ENCODE data around the gene OR2A5. TPM values are rescaled to one million over a fixed set of nuclear protein-coding genes. Genes with fewer than 3 reads are reported as not detected.
"Not testable (repeated sequence)": the region's sequence is repeated elsewhere in the genome, so short reads cannot be mapped to it uniquely, and the experiment has no call there.

Gene OR2A5
- total RNA-seq = not detected

DNA sequence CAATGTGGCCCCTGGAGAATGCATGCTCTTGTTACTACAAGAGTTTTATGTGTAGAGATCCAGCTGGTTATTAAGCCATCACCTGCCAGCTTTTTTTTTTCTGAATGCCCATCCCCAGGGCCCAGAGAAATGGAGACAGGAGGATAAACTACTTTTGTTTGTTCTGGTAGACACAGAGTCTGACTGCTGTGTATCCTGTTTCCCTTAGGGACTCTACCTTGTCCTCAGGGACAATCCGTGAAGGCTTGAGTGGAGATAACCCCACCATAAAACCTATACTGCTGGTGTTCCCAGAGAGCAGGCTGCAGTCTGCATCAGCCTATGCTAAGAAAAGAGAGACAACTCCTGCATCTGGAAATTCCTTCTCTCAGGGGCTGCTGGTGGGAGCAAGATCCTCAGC, at the start of gene OR2A5:
Gene OR2A5, plus strand, starts transcription at position 301 of the 400 bp plus-strand sequence. CDS start 1,454 bp downstream, outside the sequence.
- POLR2A ChIA-PET = no interaction called here
- no peak for DNase-seq
- no peak within 1 kb of the TSS for H3K4me3 Mint-ChIP-seq
- peaks cover 4% of the 10 kb centered on the region for H3K27me3 Mint-ChIP-seq
- no peaks in the 10 kb centered on the region for H3K36me3 Mint-ChIP-seq (ENCODE audit: low read depth)
- no peak within 1 kb of the TSS for H3K27ac Mint-ChIP-seq
- H3K4me1 Mint-ChIP-seq = no peaks in the 10 kb centered on the region
- CTCF ChIA-PET = interaction anchor here (1.2 kb wide), 1 partner anchor 11 kb away, joined by 3 read pairs; no protein-coding TSS in a partner anchor
- no peaks in the 10 kb centered on the region for H3K9me3 Mint-ChIP-seq

DNA sequence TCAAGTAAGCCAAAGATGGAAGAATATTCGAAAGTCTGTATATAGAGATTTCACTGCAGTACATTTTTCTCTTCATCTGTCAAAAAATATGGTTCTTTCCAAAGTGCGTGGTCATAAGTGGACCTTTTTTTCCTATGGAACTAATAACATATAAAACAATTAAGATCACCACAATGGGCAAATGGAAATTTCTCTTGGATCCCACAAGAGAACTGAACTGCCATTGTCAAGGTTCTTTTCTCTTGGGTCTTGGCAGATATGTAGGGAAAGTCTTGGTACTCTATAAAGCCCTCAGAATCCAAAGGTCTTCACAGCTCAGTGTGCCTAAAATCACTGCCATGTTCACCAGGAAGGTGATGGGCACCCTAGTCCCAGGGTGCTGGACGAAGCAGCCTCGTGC, 48.7 kb upstream of the OR2A5 start, which contains the start of gene OR6B1:
Gene OR6B1, plus strand, starts transcription at position 301 of the 400 bp plus-strand sequence. CDS start 3,677 bp downstream, outside the sequence.
- ChIA-PET CTCF (no interaction called here), POLR2A (no interaction called here)
- no peak within 1 kb of the TSS for H3K4me3 Mint-ChIP-seq
- H3K27ac Mint-ChIP-seq = no peak within 1 kb of the TSS
- H3K27me3 Mint-ChIP-seq = peaks cover 13% of the 10 kb centered on the region
- no peaks in the 10 kb centered on the region for H3K4me1 Mint-ChIP-seq
- H3K9me3 Mint-ChIP-seq = no peaks in the 10 kb centered on the region
- no peak for DNase-seq
- H3K36me3 Mint-ChIP-seq (ENCODE audit: low read depth) = no peaks in the 10 kb centered on the region

DNA sequence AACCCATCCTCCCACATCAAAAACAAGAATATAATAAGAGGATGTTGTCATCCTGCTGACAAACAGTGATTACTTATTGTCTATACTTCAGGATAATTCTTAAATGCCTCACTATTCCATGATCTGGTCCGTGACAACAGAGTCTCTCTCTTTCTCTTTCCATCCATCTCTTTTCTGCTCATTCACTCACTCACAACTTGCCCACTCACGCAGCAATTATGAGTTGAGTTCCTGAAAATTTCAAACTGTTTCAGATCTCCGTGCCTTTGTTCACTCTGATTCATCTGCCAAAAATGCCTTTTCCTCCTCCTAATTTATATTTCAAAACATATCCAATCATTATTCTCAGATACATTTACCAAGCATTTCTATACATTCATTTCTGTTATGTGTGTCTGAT, 47.2 kb upstream of the OR2A5 start:
- Mint-ChIP-seq H3K9me3 (no peaks in the 10 kb centered on the region), H3K27me3 (peaks cover 16% of the 10 kb centered on the region), H3K36me3 (ENCODE audit: low read depth) (no peaks in the 10 kb centered on the region), H3K4me1 (no peaks in the 10 kb centered on the region), H3K27ac (no peak overlapping the region), H3K4me3 (no peak overlapping the region)
- CTCF ChIA-PET = interaction anchor here (1.3 kb wide), 1 partner anchor 126 kb away, joined by 3 read pairs; no protein-coding TSS in a partner anchor
- no peak for DNase-seq
- POLR2A ChIA-PET = no interaction called here

DNA sequence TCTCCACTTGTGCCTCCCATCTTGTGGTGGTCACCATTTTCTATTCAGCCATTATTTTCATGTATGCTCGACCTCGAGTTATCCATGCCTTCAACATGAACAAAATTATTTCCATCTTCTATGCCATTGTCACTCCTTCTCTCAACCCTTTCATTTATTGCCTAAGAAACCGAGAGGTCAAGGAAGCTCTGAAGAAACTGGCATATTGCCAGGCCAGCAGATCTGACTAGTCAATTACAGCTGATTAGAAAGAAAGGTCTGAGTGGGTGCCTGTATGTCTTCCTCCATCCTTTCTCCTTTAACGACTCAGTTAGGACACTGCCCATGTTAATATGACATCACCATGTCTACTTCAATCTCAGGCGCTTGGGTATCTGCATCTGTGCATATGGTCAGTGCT, 44.0 kb upstream of the OR2A5 start:
- Mint-ChIP-seq H3K27me3 (peaks cover 11% of the 10 kb centered on the region), H3K9me3 (peaks cover 4% of the 10 kb centered on the region), H3K27ac (no peak overlapping the region), H3K4me3 (no peak overlapping the region), H3K36me3 (ENCODE audit: low read depth) (no peaks in the 10 kb centered on the region), H3K4me1 (no peaks in the 10 kb centered on the region)
- DNase-seq = no peak
- POLR2A ChIA-PET = no interaction called here
- CTCF ChIA-PET = no interaction called here

DNA sequence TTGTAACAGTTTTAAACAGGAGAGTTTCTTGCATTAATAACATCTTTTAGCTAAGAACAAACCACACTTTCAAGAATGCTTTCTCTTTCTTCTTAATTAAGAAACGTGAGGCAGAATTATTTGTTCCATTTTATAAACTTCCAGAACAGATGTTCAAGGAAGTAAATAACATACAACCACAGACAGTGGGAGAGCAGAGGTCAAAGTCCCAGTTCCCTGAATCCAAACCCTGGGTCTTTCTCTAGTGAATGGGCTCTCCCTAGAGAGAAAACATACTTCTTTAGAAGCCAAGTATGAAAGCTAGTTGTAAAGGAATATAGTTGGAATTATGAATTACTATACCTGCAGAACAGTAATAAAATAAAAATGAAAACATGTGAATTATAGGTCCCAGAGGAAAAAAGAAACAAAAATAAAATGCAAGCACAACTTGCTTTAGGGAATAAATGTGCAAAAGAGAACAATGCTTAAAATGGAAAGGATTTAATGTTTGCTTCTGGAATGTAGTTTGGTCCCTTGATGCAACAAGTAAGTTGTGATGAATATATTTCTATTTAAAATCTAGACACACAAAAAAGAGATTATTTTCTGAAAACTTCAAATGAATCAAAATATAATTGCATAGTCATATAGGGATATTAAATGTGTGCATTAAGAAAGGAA, 42.6 kb upstream of the OR2A5 start:
- no peak overlapping the region for H3K4me3 Mint-ChIP-seq
- no peaks in the 10 kb centered on the region for H3K4me1 Mint-ChIP-seq
- peaks cover 7% of the 10 kb centered on the region for H3K9me3 Mint-ChIP-seq
- peaks cover 10% of the 10 kb centered on the region for H3K27me3 Mint-ChIP-seq
- DNase-seq = no peak
- ChIA-PET POLR2A (no interaction called here), CTCF (no interaction called here)
- no peak overlapping the region for H3K27ac Mint-ChIP-seq
- H3K36me3 Mint-ChIP-seq (ENCODE audit: low read depth) = no peaks in the 10 kb centered on the region

- H3K36me3 Mint-ChIP-seq (ENCODE audit: low read depth) = no peaks in the 10 kb centered on the region
- DNase-seq = no peak
- peaks cover 8% of the 10 kb centered on the region for H3K27me3 Mint-ChIP-seq
- POLR2A ChIA-PET = no interaction called here
- CTCF ChIA-PET = no interaction called here
- H3K27ac Mint-ChIP-seq = no peak overlapping the region
- no peaks in the 10 kb centered on the region for H3K4me1 Mint-ChIP-seq
- peaks cover 7% of the 10 kb centered on the region for H3K9me3 Mint-ChIP-seq
- H3K4me3 Mint-ChIP-seq = no peak overlapping the region
Observed at GRCh38 chr7:144006692-144007042, 42.1 kb upstream of the OR2A5 start.

GRCh38 chr7:144009361-144009760, 39.4 kb upstream of the OR2A5 start:
- H3K4me3 Mint-ChIP-seq = no peak overlapping the region
- H3K4me1 Mint-ChIP-seq = no peaks in the 10 kb centered on the region
- no peak overlapping the region for H3K27ac Mint-ChIP-seq
- CTCF ChIA-PET = no interaction called here
- no peaks in the 10 kb centered on the region for H3K36me3 Mint-ChIP-seq (ENCODE audit: low read depth)
- H3K27me3 Mint-ChIP-seq = peaks cover 3% of the 10 kb centered on the region
- no peak for DNase-seq
- POLR2A ChIA-PET = no interaction called here
- peaks cover 7% of the 10 kb centered on the region for H3K9me3 Mint-ChIP-seq

GRCh38 chr7:144010061-144010460, 38.7 kb upstream of the OR2A5 start:
- DNase-seq; H3K9me3 Mint-ChIP-seq; H3K4me3 Mint-ChIP-seq; H3K27ac Mint-ChIP-seq; H3K36me3 Mint-ChIP-seq (ENCODE audit: low read depth); CTCF ChIA-PET; H3K4me1 Mint-ChIP-seq; POLR2A ChIA-PET; H3K27me3 Mint-ChIP-seq: not testable (repeated sequence)

- H3K4me1 Mint-ChIP-seq; H3K4me3 Mint-ChIP-seq; H3K27ac Mint-ChIP-seq; POLR2A ChIA-PET; CTCF ChIA-PET; H3K27me3 Mint-ChIP-seq; DNase-seq; H3K9me3 Mint-ChIP-seq; H3K36me3 Mint-ChIP-seq (ENCODE audit: low read depth): not testable (repeated sequence)
Observed at GRCh38 chr7:144010821-144011220, 37.9 kb upstream of the OR2A5 start.

GRCh38 chr7:144011458-144012230, 37.1 kb upstream of the OR2A5 start:
- CTCF ChIA-PET = no interaction called here
- no peaks in the 10 kb centered on the region for H3K36me3 Mint-ChIP-seq (ENCODE audit: low read depth)
- no peak for DNase-seq

GRCh38 chr7:144018065-144018464, 30.7 kb upstream of the OR2A5 start:
- no peak overlapping the region for H3K27ac Mint-ChIP-seq
- H3K27me3 Mint-ChIP-seq = peaks cover 2% of the 10 kb centered on the region
- no peak overlapping the region for H3K4me3 Mint-ChIP-seq
- H3K36me3 Mint-ChIP-seq (ENCODE audit: low read depth) = no peaks in the 10 kb centered on the region
- no peak for DNase-seq
- ChIA-PET CTCF (no interaction called here), POLR2A (no interaction called here)
- no peaks in the 10 kb centered on the region for H3K4me1 Mint-ChIP-seq
- H3K9me3 Mint-ChIP-seq = no peaks in the 10 kb centered on the region

More at GRCh38 chr7:144011458-144012230, 37.1 kb upstream of the OR2A5 start:
- Mint-ChIP-seq H3K4me3 (no peak overlapping the region), H3K27me3 (no peaks in the 10 kb centered on the region), H3K27ac (no peak overlapping the region), H3K4me1 (no peaks in the 10 kb centered on the region), H3K9me3 (peaks cover 7% of the 10 kb centered on the region)
- POLR2A ChIA-PET = no interaction called here

DNA sequence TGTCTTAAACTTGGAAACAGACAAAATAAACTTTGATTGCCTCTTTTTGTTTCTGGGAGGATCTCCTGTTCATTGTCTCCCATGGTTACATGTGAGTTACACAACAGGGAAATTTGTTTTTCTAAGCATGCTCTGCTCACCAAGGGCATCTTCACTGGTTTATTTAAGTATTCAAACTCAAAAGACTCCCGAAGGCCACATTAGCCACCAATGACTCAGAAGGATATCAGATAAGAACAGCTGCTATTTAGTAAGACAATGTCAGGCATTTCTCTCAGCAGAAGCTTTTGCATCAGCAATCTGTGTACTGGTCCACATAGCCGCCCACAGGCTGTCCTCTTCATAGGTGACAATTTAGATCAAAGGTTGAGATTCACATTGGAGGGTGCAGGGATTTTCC, 29.3 kb upstream of the OR2A5 start:
- no peaks in the 10 kb centered on the region for H3K4me1 Mint-ChIP-seq
- no peak overlapping the region for H3K27ac Mint-ChIP-seq
- peaks cover 2% of the 10 kb centered on the region for H3K27me3 Mint-ChIP-seq
- POLR2A ChIA-PET = no interaction called here
- no peak for DNase-seq
- CTCF ChIA-PET = interaction anchor here (0.9 kb wide), 1 partner anchor 89 kb away, joined by 3 read pairs; no protein-coding TSS in a partner anchor
- no peaks in the 10 kb centered on the region for H3K36me3 Mint-ChIP-seq (ENCODE audit: low read depth)
- no peaks in the 10 kb centered on the region for H3K9me3 Mint-ChIP-seq
- no peak overlapping the region for H3K4me3 Mint-ChIP-seq

GRCh38 chr7:144020340-144020739, 28.4 kb upstream of the OR2A5 start:
- CTCF ChIA-PET = no interaction called here
- POLR2A ChIA-PET = no interaction called here
- H3K9me3 Mint-ChIP-seq = no peaks in the 10 kb centered on the region
- H3K4me1 Mint-ChIP-seq = no peaks in the 10 kb centered on the region
- H3K27me3 Mint-ChIP-seq = peaks cover 2% of the 10 kb centered on the region
- no peaks in the 10 kb centered on the region for H3K36me3 Mint-ChIP-seq (ENCODE audit: low read depth)
- no peak overlapping the region for H3K4me3 Mint-ChIP-seq
- no peak for DNase-seq
- H3K27ac Mint-ChIP-seq = no peak overlapping the region

DNA sequence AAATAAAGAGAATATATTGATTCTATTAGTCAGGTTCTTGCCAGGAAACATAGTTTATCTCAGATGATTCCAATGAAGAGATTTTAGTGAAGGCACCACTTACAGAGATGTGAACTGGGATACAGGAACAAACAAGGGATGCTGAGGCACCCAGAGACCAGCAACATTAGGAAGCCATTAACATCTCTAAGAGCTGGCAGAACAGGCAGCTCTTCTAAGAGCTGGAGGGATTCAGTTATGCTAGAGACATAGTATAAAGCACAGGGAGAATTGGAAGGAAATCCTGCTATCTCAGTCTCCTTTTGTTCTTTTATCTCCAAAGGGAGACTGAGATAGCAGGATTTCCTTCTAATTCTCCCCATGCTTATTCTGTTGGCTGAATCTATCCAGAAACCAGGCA, 26.6 kb upstream of the OR2A5 start:
- H3K36me3 Mint-ChIP-seq (ENCODE audit: low read depth) = no peaks in the 10 kb centered on the region
- H3K27ac Mint-ChIP-seq = no peak overlapping the region
- ChIA-PET POLR2A (no interaction called here), CTCF (interaction anchor here (1.4 kb wide), 1 partner anchor 106 kb away, joined by 3 read pairs; no protein-coding TSS in a partner anchor)
- no peaks in the 10 kb centered on the region for H3K4me1 Mint-ChIP-seq
- no peaks in the 10 kb centered on the region for H3K9me3 Mint-ChIP-seq
- no peak for DNase-seq
- H3K4me3 Mint-ChIP-seq = no peak overlapping the region
- H3K27me3 Mint-ChIP-seq = peaks cover 2% of the 10 kb centered on the region
